Measurements from ENCODE around the gene STAG1.

DNA sequence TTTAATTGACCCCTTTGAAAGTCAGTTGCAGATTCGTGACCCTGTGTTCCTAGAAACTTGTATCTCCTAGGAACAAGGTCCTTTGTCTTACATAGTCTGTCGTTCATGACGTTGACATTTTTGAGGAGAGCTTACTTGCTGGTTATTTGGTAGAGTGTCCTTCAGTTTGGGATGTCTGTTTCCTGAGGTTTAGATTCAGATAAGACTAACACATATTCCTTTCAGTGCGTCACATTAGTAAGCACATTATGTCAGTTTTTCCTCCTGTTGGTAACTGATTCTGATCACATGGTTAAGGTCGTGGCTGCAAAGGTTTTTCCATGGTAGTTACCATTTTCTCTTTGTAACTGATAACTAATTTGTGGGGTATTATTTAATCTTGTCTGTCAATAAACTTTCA is 421.3 kb downstream of the STAG1 start:
- TF ChIP-seq, protein P1, sequence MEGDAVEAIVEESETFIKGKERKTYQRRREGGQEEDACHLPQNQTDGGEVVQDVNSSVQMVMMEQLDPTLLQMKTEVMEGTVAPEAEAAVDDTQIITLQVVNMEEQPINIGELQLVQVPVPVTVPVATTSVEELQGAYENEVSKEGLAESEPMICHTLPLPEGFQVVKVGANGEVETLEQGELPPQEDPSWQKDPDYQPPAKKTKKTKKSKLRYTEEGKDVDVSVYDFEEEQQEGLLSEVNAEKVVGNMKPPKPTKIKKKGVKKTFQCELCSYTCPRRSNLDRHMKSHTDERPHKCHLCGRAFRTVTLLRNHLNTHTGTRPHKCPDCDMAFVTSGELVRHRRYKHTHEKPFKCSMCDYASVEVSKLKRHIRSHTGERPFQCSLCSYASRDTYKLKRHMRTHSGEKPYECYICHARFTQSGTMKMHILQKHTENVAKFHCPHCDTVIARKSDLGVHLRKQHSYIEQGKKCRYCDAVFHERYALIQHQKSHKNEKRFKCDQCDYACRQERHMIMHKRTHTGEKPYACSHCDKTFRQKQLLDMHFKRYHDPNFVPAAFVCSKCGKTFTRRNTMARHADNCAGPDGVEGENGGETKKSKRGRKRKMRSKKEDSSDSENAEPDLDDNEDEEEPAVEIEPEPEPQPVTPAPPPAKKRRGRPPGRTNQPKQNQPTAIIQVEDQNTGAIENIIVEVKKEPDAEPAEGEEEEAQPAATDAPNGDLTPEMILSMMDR (IDR thresholded peaks at IDR 0.05) = no peak
- no peak for TF ChIP-seq POLR2A (IDR thresholded peaks at IDR 0.05)
